DMS53 treated with DMSO at 0.1 percent for 48 hours (cell line): Measurements from ENCODE around the gene GNGT1.

Source experiments
- DNase-seq: peaks from one replicate; lab custom pipeline; 2025; ENCODE audit not compliant: unreplicated experiment; lab: John Stamatoyannopoulos, UW

GNGT1 gene

GRCh38 chr7:93906267-93906666 is at the start of gene GNGT1:
Gene GNGT1 (plus strand): TSS chr7:93906567. CDS start chr7:93906747, 180 bp downstream.
- DNase-seq = no peak

DNA sequence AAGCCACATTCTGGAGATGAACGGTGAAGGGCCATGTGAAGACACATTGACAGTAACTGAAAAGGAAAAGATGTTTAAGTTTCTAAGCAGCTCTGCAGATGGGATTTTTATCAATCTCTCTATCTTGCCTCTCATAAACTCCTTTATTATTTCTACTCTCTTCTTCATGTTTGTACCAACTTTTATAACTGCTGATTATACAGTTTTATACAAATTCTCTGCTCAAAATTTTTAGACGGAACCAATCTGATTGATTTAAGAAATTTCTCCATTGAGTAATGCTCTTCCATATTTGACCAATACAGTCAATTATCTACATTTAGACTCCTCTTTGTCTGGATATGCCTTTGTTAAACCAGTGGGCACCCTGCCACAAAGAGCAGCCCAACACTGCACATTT is 47.5 kb upstream of the GNGT1 start:
- no peak for DNase-seq

- DNase-seq = no peak
Measured at GRCh38 chr7:93860261-93860660, 46.1 kb upstream of the GNGT1 start.

GRCh38 chr7:93861325-93861949 is 44.9 kb upstream of the GNGT1 start:
- DNase-seq = no peak

GRCh38 chr7:93862651-93863050 is 43.7 kb upstream of the GNGT1 start:
- no peak for DNase-seq

- DNase-seq = no peak
Measured at GRCh38 chr7:93866886-93867285, 39.5 kb upstream of the GNGT1 start.

DNA sequence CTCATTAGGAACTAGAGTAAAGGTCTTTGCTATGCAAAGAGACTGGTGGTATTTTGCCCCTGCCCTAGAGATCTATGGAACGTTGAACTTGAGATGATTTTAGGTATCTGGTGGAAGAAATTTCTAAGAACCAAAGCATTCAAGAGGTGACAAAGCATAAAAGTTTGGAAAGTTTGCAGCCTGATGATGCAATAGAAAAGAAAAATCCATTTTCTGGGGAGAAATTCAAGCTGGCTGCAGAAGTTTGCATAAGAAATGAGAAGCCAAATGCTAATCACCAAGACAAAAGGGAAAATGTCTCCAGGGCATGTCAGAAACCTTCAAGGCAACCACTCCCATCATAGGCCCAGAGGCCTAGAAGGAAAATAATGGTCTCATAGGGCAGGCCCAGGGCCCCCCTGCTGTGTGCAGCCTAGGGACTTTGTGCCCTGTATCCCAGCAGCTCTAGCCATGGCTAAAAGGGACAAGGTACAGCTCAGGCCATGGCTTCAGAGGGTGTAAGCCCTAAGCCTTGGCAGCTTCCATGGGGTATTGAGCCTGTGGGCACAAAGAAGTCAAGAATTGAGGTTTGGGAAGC is 32.3 kb upstream of the GNGT1 start:
- DNase-seq = no peak

- DNase-seq = no peak
Measured at GRCh38 chr7:93877742-93878141, 28.6 kb upstream of the GNGT1 start.

- DNase-seq = no peak
Measured at GRCh38 chr7:93879356-93879755, 27.0 kb upstream of the GNGT1 start.

DNA sequence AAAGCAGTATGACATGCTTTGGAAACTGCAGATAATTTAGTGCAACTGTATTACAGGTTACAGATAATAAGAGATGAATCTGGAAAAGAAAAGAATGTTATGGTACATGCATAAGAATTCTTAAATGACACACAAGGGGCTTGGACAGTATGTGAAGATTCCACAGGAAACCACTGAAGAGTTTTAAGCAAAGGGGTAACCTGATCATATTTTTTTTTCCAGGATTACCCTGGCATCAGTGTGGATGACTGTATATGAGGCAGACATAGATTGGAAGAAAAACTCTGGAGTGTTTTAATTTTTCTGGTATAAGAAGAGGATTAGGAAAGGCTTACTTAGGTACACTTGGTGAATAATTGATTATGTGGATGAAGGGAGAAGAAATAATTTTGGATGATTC is 23.9 kb upstream of the GNGT1 start:
- DNase-seq = no peak

DNA sequence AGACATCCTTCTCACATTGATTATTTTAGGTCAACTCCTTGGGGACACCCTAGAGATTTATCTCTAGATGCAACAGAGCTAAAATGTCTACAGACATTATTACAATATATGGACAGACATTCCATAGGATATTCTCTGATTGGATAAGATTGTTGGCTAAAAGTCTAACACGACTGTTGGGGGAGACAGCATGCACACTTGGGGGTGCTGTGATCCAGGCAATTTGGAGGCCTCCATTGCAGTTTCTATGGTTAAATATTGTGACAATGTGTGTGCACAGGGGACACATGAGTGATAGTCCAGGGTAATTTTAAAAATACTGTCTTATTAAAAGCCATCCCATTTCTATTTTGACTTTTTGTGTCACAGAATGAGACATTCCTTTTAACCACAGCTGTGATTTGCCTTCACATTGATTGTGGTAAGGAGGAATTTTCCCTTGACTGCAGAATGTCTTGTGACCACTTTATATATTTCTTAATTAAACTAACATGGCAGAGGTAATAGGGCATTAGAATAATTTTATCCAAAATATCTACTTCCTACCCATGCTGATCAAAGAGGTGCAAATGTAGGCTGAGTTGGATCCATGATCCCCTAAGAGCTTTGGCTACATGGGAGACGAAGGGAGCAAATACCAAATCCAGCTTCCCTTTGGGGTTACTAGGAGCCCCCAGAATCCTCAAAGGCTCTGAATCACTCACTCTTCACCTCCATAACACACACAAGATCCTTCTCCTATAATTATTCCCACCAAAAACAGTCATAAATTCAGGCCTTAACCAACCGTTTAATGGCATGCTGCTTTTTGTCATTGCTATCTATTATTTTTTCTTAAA is 23.1 kb upstream of the GNGT1 start:
- DNase-seq = no peak

- DNase-seq = no peak
Measured at GRCh38 chr7:93883917-93884345, 22.4 kb upstream of the GNGT1 start.

GRCh38 chr7:93884541-93884940 is 21.8 kb upstream of the GNGT1 start:
- no peak for DNase-seq

DNA sequence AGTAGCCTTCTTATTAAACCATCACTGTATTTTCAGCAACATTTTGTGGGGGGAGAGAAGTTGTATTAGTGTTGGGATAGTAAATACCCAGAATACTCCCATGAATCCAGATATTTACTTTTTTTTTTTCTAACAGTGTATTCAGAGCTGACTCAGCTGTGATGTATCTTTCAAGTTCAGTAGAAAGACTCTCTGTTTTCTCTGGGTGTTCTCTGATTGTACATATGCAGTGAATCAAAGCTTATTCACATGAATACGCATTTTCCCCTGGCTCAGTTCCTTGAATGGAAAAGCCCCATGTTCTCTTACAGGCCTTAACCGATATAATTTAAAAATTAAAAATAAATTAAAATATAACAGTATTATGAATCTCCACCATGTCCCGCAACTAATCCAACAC is 17.1 kb upstream of the GNGT1 start:
- no peak for DNase-seq

DNA sequence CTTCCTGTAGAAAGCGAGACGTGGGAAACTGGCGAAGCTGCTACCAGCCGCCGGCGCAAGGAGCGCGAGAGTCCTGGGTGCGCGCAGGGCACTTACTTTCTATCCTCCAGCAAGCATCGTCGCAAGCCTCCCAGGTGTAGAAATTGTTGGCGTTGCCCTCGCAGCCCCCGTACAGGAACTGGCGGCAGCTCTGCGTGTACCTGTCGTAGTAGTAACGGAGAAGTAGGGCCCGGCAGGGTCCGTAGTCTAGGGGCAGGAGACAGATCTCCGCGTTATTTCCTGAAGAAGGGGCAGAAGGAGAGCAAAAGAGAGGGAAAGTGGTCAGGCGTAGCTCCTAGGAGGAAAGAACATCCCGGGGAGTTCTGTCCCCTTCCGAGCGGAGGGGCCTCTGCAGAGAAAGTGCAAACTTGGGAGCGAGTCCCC is 16.3 kb upstream of the GNGT1 start:
- peak; percentile 48 for DNase-seq

GRCh38 chr7:93890464-93891068 is 15.8 kb upstream of the GNGT1 start, which contains the start of gene TFPI2:
Gene TFPI2 (minus strand): TSS chr7:93890753. CDS start chr7:93890678, 75 bp downstream.
- peak; percentile 40 for DNase-seq

DNA sequence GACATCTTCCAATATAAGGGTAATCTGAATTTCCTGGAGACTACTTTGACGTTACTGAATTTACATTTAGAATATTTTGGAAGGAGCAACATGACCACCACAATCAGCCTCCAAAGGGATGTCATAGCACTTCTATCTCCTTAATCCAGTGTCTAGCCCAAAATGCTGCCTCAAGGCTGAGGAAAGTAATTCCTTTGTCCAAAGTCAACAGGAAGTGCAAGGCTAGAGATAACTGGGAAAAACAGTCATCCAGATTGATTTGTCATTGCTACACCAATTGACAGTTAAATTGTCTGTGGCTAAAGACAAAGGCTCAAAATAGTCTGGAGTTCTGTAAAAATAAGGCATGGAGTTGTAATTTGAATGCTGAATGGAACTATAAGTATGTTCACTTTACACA is 11.9 kb upstream of the GNGT1 start:
- DNase-seq = no peak

DNA sequence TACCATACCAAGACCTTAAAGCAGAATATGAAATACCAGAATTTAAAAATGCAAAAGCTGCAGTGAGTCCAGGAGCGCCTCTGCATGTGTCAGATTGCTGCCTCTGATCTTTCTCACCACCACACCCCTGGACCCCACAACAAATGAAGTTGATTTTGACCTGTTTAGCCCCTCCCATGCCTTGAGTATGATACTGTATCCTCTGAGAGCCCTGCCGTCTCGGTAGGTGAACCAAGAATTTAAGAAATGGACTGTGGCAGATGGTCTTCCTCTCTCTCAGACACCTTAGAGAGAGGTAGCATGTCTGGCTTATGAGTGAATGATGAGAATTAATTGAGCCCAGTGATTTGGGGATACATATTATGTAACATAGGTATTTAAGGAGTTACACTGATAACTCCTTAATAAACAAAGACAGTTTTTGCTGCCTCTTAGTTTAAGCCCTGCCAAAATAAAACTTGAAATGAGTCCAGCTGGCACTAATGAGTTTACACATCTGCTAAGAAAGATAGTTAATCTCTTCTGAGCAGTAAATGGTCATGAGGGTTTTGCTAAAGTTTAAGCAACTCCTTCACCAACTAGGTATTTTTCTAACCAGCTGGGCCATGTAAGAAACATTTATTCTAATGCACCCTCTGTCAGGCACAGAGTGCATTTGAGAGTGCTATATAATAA is 11.3 kb upstream of the GNGT1 start:
- no peak for DNase-seq

- DNase-seq = no peak
Measured at GRCh38 chr7:93895859-93896600, 10.3 kb upstream of the GNGT1 start.

DNA sequence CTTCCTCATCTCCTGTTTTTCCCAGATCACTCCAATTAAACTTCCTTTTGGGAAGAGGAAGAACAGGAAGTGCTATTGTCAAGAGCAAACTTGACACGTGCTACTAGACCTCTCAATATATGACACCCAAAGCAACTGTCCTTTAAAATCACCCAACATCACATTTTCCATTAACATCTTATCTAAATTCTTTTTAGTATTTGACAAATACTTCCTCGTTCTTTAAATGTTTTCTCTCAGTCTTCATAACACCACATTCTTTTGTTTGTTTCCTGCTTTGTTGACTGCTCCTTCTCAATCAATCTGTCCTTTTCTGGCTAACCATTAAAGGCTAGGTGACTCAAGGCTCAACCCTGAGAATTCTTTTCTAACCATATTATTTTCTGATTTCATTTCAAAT is 8.7 kb upstream of the GNGT1 start:
- DNase-seq = no peak
